Measurements from ENCODE around the gene PTPRT.

PTPRT gene

GRCh38 chr20:42650191-42650746, 539.4 kb downstream of the PTPRT start:
- DNase-seq (ENCODE audit: low spot score) = no peak
- TF ChIP-seq CTCF (IDR thresholded peaks at IDR 0.05; ENCODE audit: extremely low read depth, insufficient read depth, missing control alignments) = no peak
- in situ Hi-C loops (cut with MboI; ENCODE audit: low pct_unique_long_range_greater_than_20kb, low sequenced_read_pairs, unreplicated experiment) = no loop called here

- no peak for DNase-seq (ENCODE audit: low spot score)
- TF ChIP-seq CTCF (IDR thresholded peaks at IDR 0.05; ENCODE audit: extremely low read depth, insufficient read depth, missing control alignments) = no peak
- in situ Hi-C loops (cut with MboI; ENCODE audit: low pct_unique_long_range_greater_than_20kb, low sequenced_read_pairs, unreplicated experiment) = no loop called here
Measured at GRCh38 chr20:42649748-42650147, 540.0 kb downstream of the PTPRT start.

GRCh38 chr20:42646250-42646649, 543.5 kb downstream of the PTPRT start:
- TF ChIP-seq CTCF (IDR thresholded peaks at IDR 0.05; ENCODE audit: extremely low read depth, insufficient read depth, missing control alignments) = no peak
- in situ Hi-C loops (cut with MboI; ENCODE audit: low pct_unique_long_range_greater_than_20kb, low sequenced_read_pairs, unreplicated experiment) = no loop called here
- no peak for DNase-seq (ENCODE audit: low spot score)

GRCh38 chr20:42641886-42642285, 547.8 kb downstream of the PTPRT start:
- no peak for TF ChIP-seq CTCF (IDR thresholded peaks at IDR 0.05; ENCODE audit: extremely low read depth, insufficient read depth, missing control alignments)

GRCh38 chr20:42639140-42639539, 550.6 kb downstream of the PTPRT start:
- DNase-seq (ENCODE audit: low spot score) = no peak
- in situ Hi-C loops (cut with MboI; ENCODE audit: low pct_unique_long_range_greater_than_20kb, low sequenced_read_pairs, unreplicated experiment) = no loop called here
- TF ChIP-seq CTCF (IDR thresholded peaks at IDR 0.05; ENCODE audit: extremely low read depth, insufficient read depth, missing control alignments) = no peak

More at GRCh38 chr20:42641886-42642285, 547.8 kb downstream of the PTPRT start:
- in situ Hi-C loops (cut with MboI; ENCODE audit: low pct_unique_long_range_greater_than_20kb, low sequenced_read_pairs, unreplicated experiment) = no loop called here
- no peak for DNase-seq (ENCODE audit: low spot score)

GRCh38 chr20:42635699-42636411, 553.9 kb downstream of the PTPRT start:
- no peak for TF ChIP-seq CTCF (IDR thresholded peaks at IDR 0.05; ENCODE audit: extremely low read depth, insufficient read depth, missing control alignments)
- DNase-seq (ENCODE audit: low spot score) = no peak
- in situ Hi-C loops (cut with MboI; ENCODE audit: low pct_unique_long_range_greater_than_20kb, low sequenced_read_pairs, unreplicated experiment) = no loop called here

Data from GM13977 (cell line).